Fibroblast of villous mesenchyme (primary cell): Measurements from ENCODE around the gene DDX60. TPM values are rescaled to one million over a fixed set of nuclear protein-coding genes. Genes with fewer than 3 reads are reported as not detected.
"Not testable (repeated sequence)": the region's sequence is repeated elsewhere in the genome, so short reads cannot be mapped to it uniquely, and the experiment has no call there.

Experiments
- DNase-seq: peaks from one replicate; pipeline ENCODE4 v3.0.0-alpha.2; 2010; ENCODE audit warnings: low read depth
- H3K4me3 ChIP-seq: 2 replicates; pipeline ENCODE4 v1.5.1; 2011; ENCODE audit warnings: low read depth, mild to moderate bottlenecking, low read length
- CTCF ChIP-seq: IDR thresholded peaks from 2 replicates; pipeline ENCODE4 v1.5.1; 2012; ENCODE audit warnings: low read depth, mild to moderate bottlenecking, low read length; ENCODE audit not compliant: insufficient read depth
- total RNA-seq: library from RNA; depleted of rRNA; stranded (reverse); fragments of >200 nt; gene quantifications from 2 replicates; pipeline ENCODE4 v1.2.3, GENCODE V29; 2012

DDX60 gene
- total RNA-seq, 1 donor = 19.0 TPM

- DNase-seq = peak; percentile 50
- H3K4me3 ChIP-seq = no peak overlapping the region
- TF ChIP-seq CTCF = no peak
These were observed 99.9 kb downstream of the DDX60 start for GRCh38 chr4:168218645-168219044.

- H3K4me3 ChIP-seq = not testable (repeated sequence)
- DNase-seq = peak; percentile 43
These were observed 105.0 kb downstream of the DDX60 start for GRCh38 chr4:168213511-168213910.

- no peak for TF ChIP-seq CTCF
- DNase-seq = no peak
These were observed 105.9 kb downstream of the DDX60 start for GRCh38 chr4:168212656-168213055.

GRCh38 chr4:168208957-168209614 lies 109.5 kb downstream of the DDX60 start:
- DNase-seq = no peak
- no peak for TF ChIP-seq CTCF

More at GRCh38 chr4:168212656-168213055, 105.9 kb downstream of the DDX60 start:
- H3K4me3 ChIP-seq = no peak overlapping the region

GRCh38 chr4:168203233-168203911 lies 115.2 kb downstream of the DDX60 start:
- no peak overlapping the region for H3K4me3 ChIP-seq
- TF ChIP-seq CTCF = no peak
- DNase-seq = no peak

More at GRCh38 chr4:168208957-168209614, 109.5 kb downstream of the DDX60 start:
- H3K4me3 ChIP-seq = no peak overlapping the region

- no peak for TF ChIP-seq CTCF
- H3K4me3 ChIP-seq = no peak overlapping the region
- no peak for DNase-seq
These were observed 117.9 kb downstream of the DDX60 start for GRCh38 chr4:168200685-168201084.

- H3K4me3 ChIP-seq = no peak overlapping the region
- TF ChIP-seq CTCF = no peak
- DNase-seq = no peak
These were observed 119.1 kb downstream of the DDX60 start for GRCh38 chr4:168199260-168199957.
